CD4-positive, alpha-beta T cell treated with Interleukin-17A for 4 hours (primary cell): ENCODE data around the gene ECHDC1.

Experiments used
- DNase-seq: peaks from one replicate; pipeline ENCODE4 v3.0.0-alpha.2; 2020; ENCODE audit warnings: mixed read lengths

The ECHDC1 gene

DNA sequence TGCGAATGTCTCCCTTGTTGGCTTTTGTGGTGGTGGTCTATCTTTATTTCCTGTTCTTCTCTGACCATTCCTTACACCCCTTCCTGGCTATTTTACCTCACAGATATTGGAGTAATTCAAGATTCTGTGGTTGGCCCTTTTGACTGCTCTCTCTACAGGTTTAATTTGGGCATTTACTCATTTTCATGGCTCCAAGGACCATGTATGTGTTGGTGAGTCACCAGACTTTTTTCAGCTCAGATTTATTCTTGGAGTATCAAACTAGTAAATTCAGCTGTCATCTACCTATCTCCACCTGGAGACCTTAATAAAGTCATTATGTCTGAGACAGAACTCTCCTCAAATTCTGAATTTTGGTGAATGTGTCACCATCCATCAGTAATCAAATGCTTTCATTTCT lies 61.2 kb downstream of the ECHDC1 start:
- DNase-seq, result no peak

DNA sequence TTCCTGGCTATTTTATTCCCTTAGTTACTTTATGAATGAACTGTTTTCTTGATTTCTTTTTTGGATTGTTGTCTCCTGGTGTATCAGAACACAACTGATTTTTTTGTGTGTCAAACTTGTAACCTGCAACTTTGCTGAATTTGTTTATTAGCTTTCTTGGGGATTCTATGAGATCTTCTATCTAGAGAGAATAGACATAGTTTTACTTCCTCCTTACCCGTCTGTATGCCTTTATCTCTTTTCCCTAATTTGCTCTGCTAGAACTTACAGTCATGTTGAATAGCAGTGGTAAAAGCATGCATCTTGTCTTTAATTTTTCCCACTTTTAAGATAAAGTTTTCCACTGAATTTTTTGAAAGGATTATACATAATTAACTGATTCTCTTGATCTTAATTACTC lies 63.6 kb downstream of the ECHDC1 start:
- no peak for DNase-seq

DNA sequence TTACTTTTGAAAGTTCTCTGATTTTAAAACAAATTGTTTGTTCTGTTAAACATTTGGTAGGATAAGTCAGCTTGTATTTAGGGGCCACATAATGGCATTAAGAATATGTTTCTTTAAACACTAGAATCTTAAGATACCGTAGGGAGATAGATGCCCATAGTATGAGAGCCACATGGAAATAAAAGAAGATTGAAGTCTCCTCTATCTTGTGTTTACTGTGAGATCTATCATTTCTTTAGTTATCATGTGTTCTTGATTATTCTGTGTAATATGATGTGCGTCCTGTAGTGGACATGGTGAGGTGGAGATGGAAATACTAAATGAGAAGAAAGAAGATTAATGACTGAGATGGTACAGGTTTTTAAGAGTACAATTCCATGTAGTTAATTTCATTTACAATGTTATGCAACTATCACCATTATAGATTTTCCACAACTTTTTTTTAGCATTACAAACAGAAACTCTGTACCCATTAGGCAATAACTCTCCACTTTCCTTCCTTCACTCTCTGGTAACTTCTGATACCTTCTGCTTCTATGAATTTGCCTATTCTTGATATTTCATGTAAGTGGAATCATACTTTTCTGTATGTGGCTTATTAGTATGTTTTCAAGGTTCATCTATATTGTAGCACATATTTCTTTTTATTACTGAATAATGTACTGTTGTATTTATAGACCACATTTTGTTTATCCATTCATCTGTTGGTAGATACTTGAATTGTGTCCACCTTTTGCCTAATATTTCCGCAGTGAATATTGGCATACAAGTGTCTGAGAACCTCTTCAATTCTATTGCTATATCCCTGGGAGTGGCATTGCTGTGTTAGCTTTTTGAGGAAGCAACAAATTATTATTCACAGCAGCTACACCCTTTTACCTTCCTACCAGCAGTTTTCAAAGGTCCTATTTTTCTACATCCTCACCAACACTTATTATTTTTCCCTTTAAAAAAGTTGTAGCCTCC lies 65.2 kb downstream of the ECHDC1 start:
- DNase-seq, result no peak

DNA sequence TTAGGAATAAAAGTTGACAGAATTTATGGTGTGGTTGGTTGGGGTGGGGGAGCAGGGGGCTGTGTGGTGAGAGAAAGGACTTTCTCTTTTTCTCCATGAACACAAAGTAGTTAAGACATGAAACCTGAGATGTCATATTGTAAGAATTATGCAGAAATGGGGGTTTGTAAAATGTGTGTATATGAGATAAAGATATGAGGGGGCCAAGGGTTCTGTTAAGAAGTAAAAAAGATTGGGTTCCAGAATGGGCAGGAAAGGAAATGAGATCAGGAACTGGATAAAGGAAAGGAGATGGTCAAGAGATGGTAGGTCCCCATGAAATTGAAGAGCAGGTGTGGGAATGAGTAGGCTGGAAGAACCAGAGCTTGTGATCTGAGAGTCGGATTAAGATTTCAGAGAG lies 67.1 kb downstream of the ECHDC1 start:
- no peak for DNase-seq

DNA sequence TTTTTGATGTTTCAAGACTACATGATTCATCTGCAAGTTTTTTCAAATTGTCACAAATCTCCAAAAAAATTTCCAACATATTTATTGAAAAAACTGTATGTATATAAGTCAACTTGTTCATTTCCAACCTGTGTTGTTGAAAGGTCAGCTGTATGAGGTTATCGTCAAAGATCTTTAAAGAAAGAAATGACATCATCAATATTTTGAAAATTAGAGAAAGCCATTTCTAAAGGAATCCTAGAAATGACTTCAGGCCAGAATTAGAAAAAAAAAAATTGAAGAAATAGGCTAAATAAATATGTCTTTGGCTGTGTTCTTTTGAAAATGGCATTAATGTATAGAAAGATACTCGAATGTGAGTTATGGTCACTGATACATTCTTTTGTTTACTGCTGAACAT lies 69.9 kb downstream of the ECHDC1 start:
- DNase-seq, result no peak

DNA sequence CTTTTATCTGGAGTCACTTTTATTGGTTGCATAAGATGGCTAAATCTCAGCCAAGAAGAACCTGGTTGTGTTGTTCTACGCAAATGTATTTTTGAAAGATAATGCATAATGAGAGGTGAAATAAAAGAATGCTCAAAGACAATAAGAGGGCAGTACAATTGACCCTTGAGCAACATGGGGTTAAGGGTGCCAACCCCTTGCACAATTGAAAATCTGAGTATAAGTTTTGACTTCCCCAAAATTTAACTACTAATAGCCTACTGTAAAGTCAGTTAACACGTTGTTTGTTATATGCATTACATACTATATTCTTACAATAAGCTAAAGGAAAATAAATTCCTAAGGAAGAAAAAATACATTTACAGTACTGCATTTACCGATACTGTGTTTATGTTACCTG lies 70.8 kb downstream of the ECHDC1 start:
- DNase-seq, result no peak

DNA sequence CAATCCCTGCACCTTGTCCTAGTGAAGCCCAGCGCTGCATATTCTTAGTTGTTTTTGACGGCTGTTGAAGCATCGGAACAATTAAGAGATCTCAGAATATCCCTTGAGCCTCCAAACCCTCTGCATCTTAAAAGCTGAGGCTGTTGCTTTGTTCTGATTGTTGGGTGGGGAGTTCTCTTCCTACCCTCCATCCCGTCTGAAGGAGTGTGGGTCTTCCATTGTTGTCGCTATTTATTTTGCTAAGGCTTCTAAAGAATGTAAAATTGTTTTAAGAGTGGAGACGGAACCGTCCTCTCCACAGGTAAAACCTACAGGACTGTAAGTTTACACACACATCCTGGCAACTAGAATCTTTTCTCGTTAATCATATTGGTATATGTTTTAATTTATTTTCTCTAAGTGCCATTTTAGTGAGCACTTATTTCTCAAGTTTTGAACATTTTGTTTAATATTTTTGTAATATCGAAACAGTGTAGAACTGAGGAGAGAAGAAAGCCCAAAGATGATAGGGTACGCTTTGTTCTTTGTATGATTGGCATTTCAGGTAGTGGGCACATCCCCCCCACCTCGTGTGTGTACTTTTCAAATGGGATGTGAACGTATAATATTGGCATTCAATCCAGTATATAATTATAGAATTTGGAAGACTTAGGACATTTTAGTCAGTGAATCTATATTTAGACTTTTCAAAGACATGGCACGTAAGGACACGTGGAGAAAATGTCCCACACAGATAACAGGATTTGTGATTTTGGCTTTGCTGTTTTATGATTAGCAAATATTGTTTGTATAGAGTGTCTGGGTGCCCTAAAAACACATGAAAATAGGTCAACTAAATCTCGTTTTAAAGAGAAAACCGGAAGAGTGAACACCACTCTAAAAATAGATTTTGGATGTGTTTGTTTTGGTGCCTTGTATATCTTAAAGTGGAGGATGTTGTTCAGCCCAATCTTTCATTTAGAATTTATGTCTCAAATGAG lies 75.5 kb downstream of the ECHDC1 start:
- DNase-seq, result peak; percentile 4

DNA sequence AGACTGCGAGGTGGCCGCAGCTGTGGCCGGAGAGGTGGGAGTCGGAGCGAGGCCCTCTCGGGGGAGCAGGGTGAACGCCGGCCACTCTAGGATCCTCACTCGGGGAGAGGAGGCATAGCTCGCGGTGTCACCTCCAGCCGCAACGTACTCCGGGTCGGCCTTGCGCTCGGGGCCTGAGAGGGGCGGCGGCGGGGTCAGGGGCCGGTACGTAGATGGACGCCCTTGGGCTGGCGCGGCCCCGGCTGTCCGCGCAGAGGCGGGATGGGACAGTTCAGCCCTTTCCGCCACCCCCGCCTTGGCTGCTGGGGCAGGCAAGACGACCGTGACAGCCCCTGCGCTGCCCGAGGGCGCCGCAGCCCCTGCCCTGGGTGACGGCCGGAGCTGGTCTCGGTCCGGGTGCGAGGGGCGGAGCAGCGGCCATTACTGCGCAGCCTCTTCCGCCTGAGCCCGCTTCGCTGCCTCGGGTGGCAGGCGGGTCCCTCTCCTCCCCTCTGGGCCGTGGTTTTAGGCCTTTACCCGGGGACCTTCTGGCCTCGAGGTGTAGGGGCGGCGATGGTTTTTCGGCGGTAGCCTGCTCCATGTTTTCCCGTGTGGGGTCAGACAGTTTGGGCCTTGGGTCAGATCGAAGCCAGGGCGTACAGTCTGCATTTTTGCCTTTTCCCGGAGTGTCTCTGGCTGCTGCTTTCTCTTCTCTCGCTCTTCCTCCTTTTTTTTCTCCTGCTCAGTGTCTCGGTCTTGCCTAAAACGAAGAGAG lies 76.3 kb downstream of the ECHDC1 start:
- DNase-seq, result peak; percentile 60

DNA sequence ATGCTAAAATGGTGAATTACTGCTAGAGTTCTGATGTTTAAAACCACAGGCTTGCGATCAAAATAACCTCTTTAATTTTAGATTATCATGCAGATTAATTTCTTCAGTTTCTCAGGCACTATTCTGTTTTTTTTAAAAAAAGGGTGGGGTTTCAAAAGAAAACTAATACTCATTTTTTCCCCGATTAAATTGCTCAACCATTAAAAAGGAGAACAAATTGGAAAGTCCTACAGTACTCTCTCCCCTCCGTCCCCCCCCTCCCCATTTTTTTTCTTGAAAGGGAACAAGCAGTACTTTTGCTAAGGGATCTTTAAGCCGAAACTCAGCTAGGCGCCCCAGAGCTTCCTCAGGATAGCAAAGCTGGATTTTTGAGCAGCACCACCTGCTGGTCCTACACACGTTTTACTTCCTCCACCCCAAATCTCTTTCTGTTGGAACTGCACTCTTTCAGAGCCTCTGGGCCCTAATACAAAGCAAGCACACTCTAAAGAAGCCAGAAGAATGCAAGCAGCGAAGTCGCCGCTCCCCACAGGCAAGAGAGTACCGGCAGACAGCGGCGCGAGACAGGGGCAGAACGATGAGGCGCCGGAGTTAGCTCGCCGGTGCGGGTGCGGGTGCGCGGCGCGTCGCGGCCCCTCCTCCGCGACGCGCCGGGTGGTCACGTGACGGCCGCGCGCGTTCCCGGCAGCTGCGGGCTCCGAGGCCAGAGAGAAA lies 77.1 kb downstream of the ECHDC1 start, which contains the start of gene RNF146:
RNF146 (plus strand) TSS at position 687 of the 714 bp plus-strand sequence. CDS start 13,475 bp downstream, outside the sequence.
- peak; percentile 74 for DNase-seq

DNA sequence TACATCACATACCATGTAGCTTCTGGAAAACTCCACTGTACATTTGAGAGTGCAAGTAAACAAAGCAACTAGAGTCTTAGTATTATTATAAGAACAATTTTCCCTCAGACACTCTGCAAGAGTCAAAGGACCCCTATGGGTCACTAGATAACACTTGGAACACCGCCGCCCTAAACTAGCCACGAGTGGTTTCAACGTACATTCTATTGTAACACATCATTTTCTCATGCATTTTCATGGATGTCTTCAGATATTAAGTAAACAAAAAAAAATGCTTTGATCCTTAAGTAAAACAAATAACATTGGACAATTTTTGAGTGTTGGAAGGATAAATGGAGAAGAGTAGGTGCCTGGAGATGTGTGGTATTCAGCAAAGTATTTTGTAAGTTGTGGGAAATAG lies 79.9 kb downstream of the ECHDC1 start:
- no peak for DNase-seq

DNA sequence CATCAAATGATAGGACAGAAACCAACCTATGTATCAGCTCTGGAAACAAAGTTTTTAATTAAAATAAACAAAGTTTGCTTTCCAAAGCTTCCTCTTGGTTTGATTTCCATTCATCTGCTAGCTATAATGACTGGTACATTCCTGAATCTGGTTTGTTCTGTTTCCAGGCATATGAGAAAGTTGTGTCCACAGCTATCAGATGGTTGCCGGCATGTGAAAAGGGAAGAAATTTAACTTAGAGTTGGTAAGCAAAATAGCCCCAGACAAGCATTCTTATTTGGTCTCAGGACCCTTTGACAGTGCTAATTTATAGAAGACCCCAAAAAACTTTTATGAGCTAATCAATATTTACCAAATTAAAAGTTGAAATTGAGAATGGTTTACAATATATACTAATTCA lies 80.5 kb downstream of the ECHDC1 start:
- no peak for DNase-seq

DNA sequence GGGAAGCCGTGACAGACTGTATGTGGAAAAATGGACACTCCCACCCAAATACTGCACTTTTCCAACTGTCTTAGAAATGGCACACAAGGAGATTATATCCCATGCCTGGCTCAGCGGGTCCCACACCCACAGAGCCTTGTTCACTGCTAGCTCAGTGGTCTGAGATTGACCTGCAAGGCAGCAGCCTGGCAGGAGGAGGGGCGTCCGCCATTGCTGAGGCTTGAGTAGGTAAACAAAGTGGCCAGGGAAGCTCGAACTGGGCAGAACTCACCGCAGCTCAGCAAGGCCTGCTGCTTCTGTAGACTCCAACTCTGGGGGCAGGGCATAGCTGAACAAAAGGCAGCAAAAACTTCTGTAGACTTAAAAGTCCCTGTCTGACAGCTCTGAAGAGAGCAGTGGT lies 88.1 kb downstream of the ECHDC1 start:
- no peak for DNase-seq

DNA sequence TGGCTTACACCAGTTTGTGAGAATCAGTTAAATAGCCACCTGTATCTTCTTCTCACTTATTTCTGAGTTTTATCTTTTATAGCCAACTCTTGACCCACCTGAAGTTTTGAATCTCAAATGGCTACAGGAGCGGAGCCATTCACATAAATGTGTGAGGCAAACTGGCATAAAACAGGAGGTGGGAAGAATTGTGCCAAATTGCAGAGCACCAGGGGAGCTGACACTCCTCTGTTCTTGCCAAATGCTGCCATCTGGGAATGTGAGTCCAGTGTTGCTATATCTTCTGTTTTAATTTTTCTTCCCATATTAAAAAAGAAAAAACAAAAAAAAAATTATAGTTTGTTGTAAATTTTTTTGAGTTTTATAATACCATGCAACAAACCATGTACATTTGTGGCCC lies 93.8 kb downstream of the ECHDC1 start:
- DNase-seq, result no peak

DNA sequence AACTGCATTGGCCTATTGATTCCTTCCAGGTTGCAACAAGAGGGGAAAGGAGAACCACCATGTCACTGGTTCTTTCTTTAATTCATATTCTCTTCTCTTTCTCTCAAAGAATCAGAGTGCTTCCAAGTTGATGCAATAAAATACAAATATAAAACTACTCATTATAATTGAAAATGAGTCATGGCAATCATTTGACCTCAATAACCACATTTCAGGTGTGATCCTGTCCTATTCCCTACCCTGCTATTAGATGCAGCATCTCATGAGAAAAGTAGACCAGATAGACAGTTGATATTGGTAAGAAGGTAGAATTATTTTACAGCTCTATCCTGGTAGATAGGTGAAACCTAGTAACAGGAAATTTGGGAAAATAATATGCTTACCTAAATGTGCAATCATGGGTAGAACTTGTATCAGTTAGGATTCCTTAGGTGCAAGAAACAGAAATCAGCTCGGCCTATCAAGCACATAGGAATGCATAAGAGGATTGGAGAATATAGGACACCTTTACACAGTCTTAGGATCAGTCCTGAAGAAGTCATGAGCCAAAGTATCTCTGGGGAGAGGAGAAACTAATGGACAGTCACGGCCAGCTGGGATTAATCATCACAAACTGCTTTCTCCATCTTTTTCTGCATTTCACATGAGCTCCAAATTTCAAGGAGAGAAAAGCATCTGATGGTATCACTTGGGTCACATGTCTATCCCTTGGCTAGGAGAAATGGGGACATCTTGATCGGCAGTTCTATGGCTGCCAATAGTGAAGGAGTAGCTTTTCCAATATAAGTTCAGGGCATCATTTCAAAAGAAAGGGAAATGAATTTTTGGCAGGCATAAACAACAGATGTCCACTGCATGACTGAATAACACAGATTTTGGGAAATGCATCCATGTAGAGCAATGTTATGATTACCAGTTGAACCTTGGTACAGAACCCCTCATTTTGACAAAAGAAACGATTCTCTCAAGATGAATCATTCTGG lies 96.0 kb downstream of the ECHDC1 start:
- DNase-seq, result no peak

DNA sequence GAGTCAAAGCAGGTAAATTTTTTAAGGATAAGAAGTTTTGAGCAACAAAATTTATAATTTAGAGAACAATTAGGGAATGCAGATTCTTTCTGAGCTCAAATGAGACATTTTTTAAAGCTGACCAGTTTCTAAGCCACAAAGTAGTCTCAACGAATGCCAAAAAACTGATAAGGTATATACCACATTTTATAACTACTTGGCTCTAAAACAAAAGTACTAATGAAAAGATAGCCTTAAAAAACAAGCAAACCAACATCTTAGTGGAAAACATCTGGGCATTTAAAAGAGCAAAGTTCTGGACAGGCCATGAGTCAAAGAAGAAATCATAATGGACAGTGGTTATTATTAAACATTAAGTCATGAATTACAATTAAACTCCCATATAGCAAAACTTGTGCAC lies 99.9 kb downstream of the ECHDC1 start:
- no peak for DNase-seq
